HG03095 (cell line): ENCODE measurements around the gene TMEM244.
"Not testable (repeated sequence)": the region's sequence is repeated elsewhere in the genome, so short reads cannot be mapped to it uniquely, and the experiment has no call there.

Source experiments
- ATAC-seq: cut with Tn5 transposase; IDR thresholded peaks from one replicate; pipeline ENCODE4 v1.9.1; 2021; ENCODE audit warnings: moderate library complexity; ENCODE audit not compliant: unreplicated experiment

The TMEM244 gene

DNA sequence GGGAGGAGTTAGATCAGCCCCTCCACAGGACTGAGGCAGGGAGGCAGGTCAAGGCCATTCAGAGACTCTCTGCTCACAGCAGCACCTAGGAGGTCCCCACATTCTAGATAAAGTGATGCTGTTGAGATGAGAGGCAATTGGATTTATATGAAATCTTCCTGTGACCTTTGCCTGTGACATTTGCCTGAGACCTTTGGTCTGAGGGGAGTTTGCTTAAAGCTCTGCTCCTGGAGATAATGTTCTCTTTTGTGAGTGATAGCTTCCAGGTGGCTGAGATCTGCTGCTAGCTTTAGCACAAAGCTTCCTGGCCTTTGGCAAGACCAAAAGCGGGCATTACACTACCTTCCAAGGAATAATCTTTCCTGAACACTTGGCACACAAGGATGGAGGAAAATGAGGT, 43.3 kb downstream of the TMEM244 start:
- ATAC-seq = no peak

DNA sequence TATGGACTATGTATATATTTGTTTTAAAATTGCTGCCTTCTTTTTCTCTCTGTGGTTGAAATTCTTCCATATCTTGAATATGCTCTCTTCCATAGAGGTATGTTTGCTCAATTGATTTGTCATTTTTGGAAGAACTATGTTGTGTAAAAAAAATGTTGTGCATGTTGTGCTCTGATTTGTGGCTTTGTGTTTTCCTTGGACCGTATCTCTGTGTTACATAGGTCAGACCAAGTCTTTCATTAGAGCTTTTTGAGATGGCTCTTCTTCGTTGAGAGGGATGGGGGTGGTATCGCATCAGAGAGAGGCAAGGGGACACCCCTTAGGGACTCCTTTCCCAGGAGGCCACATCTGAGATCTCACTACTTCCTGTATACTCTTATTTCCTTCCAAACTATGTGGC, 43.8 kb downstream of the TMEM244 start:
- ATAC-seq = no peak

GRCh38 chr6:129812145-129812777, 48.9 kb downstream of the TMEM244 start:
- no peak for ATAC-seq

DNA sequence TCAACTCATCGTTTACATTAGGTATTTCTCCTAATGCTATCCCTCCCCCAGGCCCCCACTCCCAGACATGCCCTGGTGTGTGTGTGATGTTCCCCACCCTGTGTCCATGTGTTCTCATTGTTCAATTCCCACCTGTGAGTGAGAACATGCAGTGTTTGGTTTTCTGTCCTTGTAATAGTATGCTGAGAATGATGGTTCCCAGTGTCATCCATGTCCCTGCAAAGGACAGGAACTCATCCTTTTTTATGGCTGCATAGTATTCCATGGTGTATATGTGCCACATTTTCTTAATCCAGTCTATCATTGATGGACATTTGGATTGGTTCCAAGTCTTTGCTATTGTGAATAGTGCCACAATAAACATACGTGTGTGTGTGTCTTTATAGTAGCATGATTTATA, 54.0 kb downstream of the TMEM244 start:
- ATAC-seq = not testable (repeated sequence)

- ATAC-seq = not testable (repeated sequence)
Measured at GRCh38 chr6:129802920-129803319, 58.2 kb downstream of the TMEM244 start.

GRCh38 chr6:129801909-129802308, 59.2 kb downstream of the TMEM244 start:
- no peak for ATAC-seq

GRCh38 chr6:129795261-129795660, 65.9 kb downstream of the TMEM244 start:
- no peak for ATAC-seq

DNA sequence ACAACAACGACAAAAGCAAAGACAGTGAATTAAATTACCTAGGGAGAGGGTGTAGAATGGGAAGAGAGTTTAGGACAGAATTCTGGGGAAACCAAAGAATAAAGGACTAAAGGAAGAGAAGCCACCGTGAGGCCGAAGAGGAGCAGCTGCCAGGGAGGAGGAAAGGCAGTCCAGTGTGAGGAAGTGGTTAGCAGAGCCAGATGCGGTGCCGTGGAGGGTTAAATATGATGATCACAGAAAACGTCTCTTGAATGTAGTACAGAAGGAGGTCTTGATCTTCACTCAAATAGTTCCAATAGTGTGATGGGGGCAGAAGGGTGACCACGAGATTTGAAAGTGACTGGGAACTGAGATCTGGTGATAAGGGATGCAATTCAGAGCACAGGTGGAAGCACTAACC, 67.7 kb downstream of the TMEM244 start:
- ATAC-seq = no peak

DNA sequence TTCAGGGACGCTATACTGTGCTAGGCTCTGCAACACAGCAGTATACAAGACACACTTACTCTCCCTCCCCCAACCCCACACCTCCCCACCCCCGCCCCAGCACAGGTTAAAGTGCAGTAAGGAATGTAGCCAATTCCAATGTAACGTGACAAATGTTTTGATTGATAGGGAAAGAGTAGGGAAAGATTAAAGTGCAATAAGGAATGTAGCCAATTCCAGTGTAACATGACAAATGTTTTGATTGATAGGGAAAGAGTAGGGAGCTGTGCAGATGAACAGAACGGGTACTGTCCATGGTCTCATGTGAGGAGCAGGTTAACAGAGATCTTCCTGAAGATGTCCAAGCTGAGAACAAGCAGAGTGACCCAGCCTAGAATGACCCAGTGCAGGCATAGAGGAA, 69.1 kb downstream of the TMEM244 start:
- ATAC-seq = no peak

DNA sequence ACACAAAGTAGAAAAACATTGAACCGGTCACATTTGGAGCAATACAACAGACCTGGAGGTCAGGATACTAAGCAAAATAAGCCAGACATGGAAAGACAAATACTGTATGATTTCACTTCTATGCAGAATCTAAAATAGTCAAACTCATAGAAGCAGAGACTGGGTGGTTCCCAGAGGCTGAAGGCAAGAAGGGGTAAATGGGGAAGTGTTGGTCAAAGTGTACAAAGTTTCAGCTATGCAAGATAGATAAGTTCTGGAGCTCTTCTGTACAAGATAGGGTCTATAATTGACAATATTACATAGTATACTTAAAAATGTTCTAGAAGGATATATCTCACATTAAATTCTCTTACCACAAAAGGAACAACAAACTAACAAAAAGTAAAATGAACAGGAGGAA, 70.3 kb downstream of the TMEM244 start:
- no peak for ATAC-seq

DNA sequence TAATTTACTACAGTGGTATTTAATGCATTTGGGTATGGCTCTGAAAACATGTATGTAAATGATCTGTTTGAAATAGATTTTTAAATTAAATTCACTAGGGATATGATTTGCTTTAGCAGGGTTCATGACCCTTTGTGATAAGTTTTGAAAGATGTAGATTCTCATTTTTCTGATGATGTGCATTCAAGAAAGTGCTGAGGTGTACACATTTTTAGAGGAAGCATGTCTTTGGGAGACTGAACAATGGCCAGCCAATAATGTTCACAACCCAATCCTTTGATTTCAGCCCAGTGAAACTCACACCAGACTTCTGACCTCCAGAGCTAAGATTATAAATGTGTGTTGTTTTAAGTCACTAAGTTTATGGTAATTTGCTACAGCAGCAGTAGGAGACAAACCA, 71.1 kb downstream of the TMEM244 start:
- ATAC-seq = no peak

DNA sequence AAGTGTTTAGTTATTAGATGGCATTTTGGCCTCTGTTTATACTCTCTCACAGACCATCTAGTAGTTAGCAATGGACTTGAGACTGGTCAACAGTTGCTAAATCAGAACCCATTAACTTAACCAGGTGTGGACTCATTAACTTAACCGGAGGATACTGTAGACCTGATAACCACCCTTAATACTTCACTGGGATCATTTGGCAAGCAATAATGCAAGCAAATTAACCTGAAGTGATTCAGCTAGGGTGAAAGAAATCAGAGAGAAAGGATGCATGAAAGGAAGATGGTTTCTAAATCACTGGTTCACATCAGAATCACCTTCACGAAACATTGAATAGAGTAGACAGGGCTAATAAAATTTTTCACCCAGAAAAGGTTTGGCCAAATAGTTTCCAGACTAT, 73.3 kb downstream of the TMEM244 start:
- no peak for ATAC-seq

DNA sequence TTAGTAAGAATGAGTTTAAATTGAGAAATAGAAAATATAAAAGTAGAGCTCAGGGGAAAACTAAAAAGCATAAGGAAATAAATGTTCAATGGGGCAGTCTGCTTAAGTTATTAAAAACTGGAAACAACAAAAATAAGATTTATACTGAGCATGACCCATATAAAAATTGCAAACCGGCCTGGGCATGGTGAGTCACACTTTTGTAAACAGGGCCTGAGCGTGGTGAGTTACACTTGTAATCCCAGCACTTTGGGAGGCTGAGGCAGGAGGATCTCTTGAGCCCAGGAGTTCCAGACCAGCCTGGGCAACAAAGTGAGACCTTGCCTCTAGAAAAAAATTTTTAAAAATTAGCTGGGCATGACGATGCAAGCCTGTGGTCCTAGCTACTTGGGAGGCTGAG, 74.6 kb downstream of the TMEM244 start:
- no peak for ATAC-seq

DNA sequence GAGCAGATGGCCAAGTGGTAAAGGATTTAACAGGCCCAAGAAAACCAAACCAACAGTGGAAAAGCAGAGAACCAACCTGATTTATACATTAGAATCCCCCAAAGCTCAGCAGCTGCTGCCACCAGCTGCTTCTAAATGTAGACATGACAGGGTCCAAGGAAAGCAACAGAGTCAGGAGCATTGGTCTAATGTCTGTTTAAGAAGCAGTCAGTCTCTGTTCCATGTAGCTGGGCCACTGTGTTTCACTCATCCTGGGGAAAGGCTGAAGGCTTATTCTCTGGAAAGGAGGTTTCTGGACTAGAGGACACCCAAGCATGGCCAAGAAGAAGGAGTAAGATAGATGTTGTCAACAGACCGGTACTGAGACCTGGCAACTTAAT, 75.4 kb downstream of the TMEM244 start:
- ATAC-seq = no peak

DNA sequence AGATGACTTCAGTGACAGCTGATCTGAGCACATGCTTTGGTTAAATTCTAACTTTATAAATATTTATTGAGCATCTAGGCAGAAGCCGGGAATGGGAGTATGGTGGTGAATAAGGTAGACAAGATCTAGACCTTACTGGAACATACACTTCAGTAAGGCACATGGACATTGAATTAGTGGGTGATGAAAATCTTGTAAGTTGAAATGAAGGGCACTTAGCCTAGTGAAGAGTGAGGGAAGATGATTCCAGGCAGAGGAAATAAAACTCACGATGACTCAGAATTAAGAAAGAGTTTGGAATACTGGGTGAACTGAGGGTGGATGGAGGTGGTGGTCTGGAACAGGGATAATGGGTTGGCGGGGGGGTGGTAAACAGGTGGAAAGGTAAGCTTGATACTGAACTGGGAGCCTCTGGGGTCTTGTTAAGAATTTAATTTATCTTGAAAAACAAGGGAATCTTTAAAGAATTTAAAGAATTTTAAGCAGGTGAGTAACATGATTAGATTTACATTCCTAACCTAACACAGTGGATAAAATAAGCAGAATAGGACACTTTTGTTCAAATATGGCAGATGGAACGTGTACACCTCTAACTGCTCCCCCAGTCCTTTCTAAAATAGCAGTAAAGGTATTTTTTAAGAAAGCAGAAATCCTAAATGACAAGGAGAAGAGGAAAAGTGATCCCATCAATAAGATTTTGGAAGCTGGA, 75.9 kb downstream of the TMEM244 start:
- ATAC-seq = no peak
